H1 (cell line): ENCODE data around the gene CA7. TPM values are rescaled to one million over a fixed set of nuclear protein-coding genes. Genes with fewer than 3 reads are reported as not detected.

ENCODE experiments used
- CTCF ChIA-PET: fragments of 300-600 bp; sonication (Branson Sonifier 250); formaldehyde crosslinking; loops from one replicate; lab custom pipeline; 2021; ENCODE audit not compliant: partially characterized antibody; lab: Charles Lee
- POLR2A ChIA-PET: fragments of 300-600 bp; sonication (Branson Sonifier 250); formaldehyde crosslinking; loops from one replicate; lab custom pipeline; 2021; ENCODE audit warnings: inconsistent platforms; ENCODE audit not compliant: partially characterized antibody; lab: Charles Lee
- DNase-seq, 2 experiments: peaks; one replicate each; pipeline versions ENCODE4 v3.0.0 to v3.0.0-alpha.2; 2010 to 2022; ENCODE audit warnings: low spot score in 2 of 2, low read depth in 1 of 2, mixed read lengths in 1 of 2
- FAIRE-seq: peaks from 2 replicates; lab custom pipeline; 2011; peaks lifted over from hg19 to GRCh38; lab: Jason Lieb, UNC
- H2AFZ ChIP-seq: 2 replicates; pipeline ENCODE4 v1.8.1; 2012; ENCODE audit warnings: low read length, inconsistent platforms
- H2AK5ac ChIP-seq: 2 replicates; pipeline ENCODE4 v1.6.1; 2013; ENCODE audit warnings: low read depth, low read length
- H2BK120ac ChIP-seq: replicated peaks from 2 replicates; pipeline ENCODE3; 2013; ENCODE audit warnings: low read depth, low read length, inconsistent platforms
- H2BK12ac ChIP-seq: 2 replicates; pipeline ENCODE4 v1.6.1; 2013; ENCODE audit warnings: low read depth, low read length
- H2BK15ac ChIP-seq: 2 replicates; pipeline ENCODE4 v1.6.1; 2013; ENCODE audit warnings: low read length
- H2BK20ac ChIP-seq: 2 replicates; pipeline ENCODE4 v1.6.1; 2013; ENCODE audit warnings: low read length
- H2BK5ac ChIP-seq: 2 replicates; pipeline ENCODE4 v1.6.1; 2013; ENCODE audit warnings: low read depth, low read length
- H3K14ac ChIP-seq: 2 replicates; pipeline ENCODE4 v1.6.1; 2013; ENCODE audit warnings: inconsistent platforms; ENCODE audit not compliant: insufficient read length
- H3K18ac ChIP-seq: 2 replicates; pipeline ENCODE4 v1.6.1; 2013; ENCODE audit warnings: low read length; ENCODE audit errors: extremely low read depth
- H3K23ac ChIP-seq: 2 replicates; pipeline ENCODE4 v1.6.1; 2013; ENCODE audit warnings: inconsistent platforms; ENCODE audit not compliant: insufficient read length
- H3K23me2 ChIP-seq: 2 replicates; pipeline ENCODE4 v1.6.1; 2013; ENCODE audit warnings: low read depth, low read length
- H3K27ac ChIP-seq: 2 replicates; pipeline ENCODE4 v1.6.1; 2011; ENCODE audit warnings: low read depth, low read length, inconsistent platforms
- H3K27me3 ChIP-seq, 4 experiments: replicated peaks in 1 of 4; 1 replicate in 1 of 4; 2 replicates in 3 of 4; pipeline versions ENCODE4 v1.6.1 to v1.8.1; 2011 to 2013; ENCODE audit warnings: low read length in 3 of 4, mild to moderate bottlenecking in 3 of 4, inconsistent platforms in 2 of 4, mixed read lengths in 2 of 4, moderate library complexity in 1 of 4; ENCODE audit not compliant: control insufficient read depth in 3 of 4, insufficient read depth in 3 of 4; ENCODE audit errors: extremely low read depth in 1 of 4
- H3K36me3 ChIP-seq, 4 experiments: 2 replicates each; pipeline versions ENCODE4 v1.6.1 to v1.8.1; 2011 to 2013; ENCODE audit warnings: mild to moderate bottlenecking in 4 of 4, low read length in 3 of 4, moderate library complexity in 2 of 4, control low read depth in 1 of 4, inconsistent platforms in 1 of 4; ENCODE audit not compliant: insufficient read depth in 4 of 4, control insufficient read depth in 2 of 4
- H3K4ac ChIP-seq: replicated peaks from 2 replicates; pipeline ENCODE3; 2013; ENCODE audit warnings: low read length, low read depth, mixed read lengths, inconsistent platforms; ENCODE audit not compliant: insufficient read length
- H3K4me1 ChIP-seq, 4 experiments: replicated peaks in 1 of 4; 1 replicate in 1 of 4; 2 replicates in 3 of 4; pipeline versions ENCODE4 v1.6.1 to v1.8.1; 2011 to 2013; ENCODE audit warnings: low read length in 3 of 4, inconsistent platforms in 2 of 4, mixed read lengths in 1 of 4; ENCODE audit not compliant: insufficient read depth in 4 of 4, control insufficient read depth in 3 of 4
- H3K4me2 ChIP-seq, 2 experiments: 2 replicates each; pipeline versions ENCODE4 v1.6.1 to v1.8.1; 2011 to 2013; ENCODE audit warnings: low read depth in 2 of 2, low read length in 2 of 2, control low read depth in 1 of 2, inconsistent platforms in 1 of 2, mild to moderate bottlenecking in 1 of 2; ENCODE audit not compliant: insufficient read depth in 1 of 2
- H3K4me3 ChIP-seq, 4 experiments: fragments of 200-600, 300-600 bp in 1 of 4; sonication (generic), shearing (Covaris generic), sonication (Bioruptor Twin) in 1 of 4; 2 replicates each; pipeline versions ENCODE4 v1.5.1 to v1.8.1; 2011 to 2016; ENCODE audit warnings: low read length in 4 of 4, low read depth in 3 of 4, control low read depth in 2 of 4, inconsistent platforms in 2 of 4, mild to moderate bottlenecking in 2 of 4, mixed read lengths in 1 of 4, moderate library complexity in 1 of 4; ENCODE audit not compliant: insufficient read depth in 2 of 4; ENCODE audit errors: extremely low read depth in 1 of 4
- H3K56ac ChIP-seq: replicated peaks from 2 replicates; pipeline ENCODE3; 2013; ENCODE audit warnings: low read depth, mild to moderate bottlenecking, mixed read lengths, low read length, inconsistent platforms; ENCODE audit not compliant: insufficient read length
- H3K79me1 ChIP-seq: 2 replicates; pipeline ENCODE4 v1.6.1; 2013; ENCODE audit warnings: low read depth, low read length, control low read depth
- H3K79me2 ChIP-seq, 2 experiments: 2 replicates each; pipeline versions ENCODE4 v1.6.1 to v1.8.1; 2012 to 2013; ENCODE audit warnings: low read length in 2 of 2, mild to moderate bottlenecking in 2 of 2, inconsistent platforms in 1 of 2; ENCODE audit not compliant: insufficient read depth in 2 of 2, control insufficient read depth in 1 of 2
- H3K9ac ChIP-seq, 4 experiments: replicated peaks in 1 of 4; 1 replicate in 1 of 4; 2 replicates in 3 of 4; pipeline versions ENCODE4 v1.6.1 to v1.8.1; 2011 to 2013; ENCODE audit warnings: low read depth in 3 of 4, low read length in 3 of 4, control low read depth in 2 of 4, mild to moderate bottlenecking in 2 of 4, moderate library complexity in 2 of 4, inconsistent platforms in 1 of 4; ENCODE audit errors: extremely low read depth in 1 of 4
- H3K9me3 ChIP-seq, 2 experiments: 2 replicates each; pipeline versions ENCODE4 v1.6.1 to v1.8.1; 2012 to 2013; ENCODE audit warnings: mild to moderate bottlenecking in 2 of 2, moderate library complexity in 2 of 2, control low read depth in 1 of 2, inconsistent platforms in 1 of 2, low read depth in 1 of 2, low read length in 1 of 2, mixed read lengths in 1 of 2; ENCODE audit not compliant: insufficient read depth in 2 of 2
- H4K20me1 ChIP-seq, 2 experiments: replicated peaks in 1 of 2; 2 replicates each; pipeline versions ENCODE3 to v1.8.1; 2011 to 2013; ENCODE audit warnings: inconsistent platforms in 2 of 2, low read length in 2 of 2, mild to moderate bottlenecking in 1 of 2; ENCODE audit not compliant: insufficient read depth in 2 of 2, control insufficient read depth in 1 of 2
- H4K5ac ChIP-seq: 2 replicates; pipeline ENCODE4 v1.6.1; 2013; ENCODE audit warnings: low read length, low read depth, mixed read lengths, inconsistent platforms; ENCODE audit not compliant: insufficient read length
- H4K8ac ChIP-seq: 2 replicates; pipeline ENCODE4 v1.8.0; 2013; ENCODE audit warnings: mild to moderate bottlenecking, moderate library complexity, low read length, inconsistent platforms; ENCODE audit not compliant: insufficient read depth; ENCODE audit errors: extremely low read depth
- H4K91ac ChIP-seq: replicated peaks from 2 replicates; pipeline ENCODE3; 2013; ENCODE audit warnings: low read length, mixed read lengths, inconsistent platforms; ENCODE audit not compliant: insufficient read length
- BACH1 ChIP-seq: IDR thresholded peaks from 2 replicates; pipeline ENCODE4 v1.6.1; 2012; ENCODE audit warnings: low read length, improper control_type of control experiment
- CBX5 ChIP-seq: fragments of 300-800, 300-1000 bp; sonication (generic); IDR thresholded peaks from 2 replicates; pipeline ENCODE4 v1.7.1; 2016; ENCODE audit warnings: antibody characterized with exemption, low read length, low read depth
- CEBPB ChIP-seq: IDR thresholded peaks from 2 replicates; pipeline ENCODE4 v1.6.1; 2012; ENCODE audit warnings: low read depth, low read length
- CREB1 ChIP-seq: IDR thresholded peaks from 2 replicates; pipeline ENCODE4 v1.6.1; 2012; ENCODE audit warnings: inconsistent platforms
- HDAC2 ChIP-seq, 2 experiments: fragments of 300-600 bp in 1 of 2; sonication (generic) in 1 of 2; IDR thresholded peaks; 2 replicates each; pipeline ENCODE4 v1.6.1; 2011 to 2012; ENCODE audit warnings: low read depth in 2 of 2, low read length in 2 of 2, mild to moderate bottlenecking in 2 of 2, moderate library complexity in 2 of 2, borderline replicate concordance in 1 of 2, inconsistent platforms in 1 of 2
- NANOG ChIP-seq: IDR thresholded peaks from 2 replicates; pipeline ENCODE4 v1.6.1; 2011; ENCODE audit warnings: low read length, low read depth, mild to moderate bottlenecking, inconsistent platforms; ENCODE audit not compliant: insufficient read depth, poor library complexity, severe bottlenecking
- SP1 ChIP-seq: IDR thresholded peaks from 2 replicates; pipeline ENCODE4 v1.6.1; 2011; ENCODE audit warnings: low read depth, low read length
- TAF7 ChIP-seq: optimal IDR thresholded peaks from 2 replicates; pipeline ENCODE3; 2011; ENCODE audit warnings: low read depth, mild to moderate bottlenecking, inconsistent platforms, low read length, moderate library complexity, borderline replicate concordance
- WGBS, 2 experiments: shearing (Covaris generic) in 1 of 2; methylation state at CpG; one replicate each; pipeline versions ENCODE4 v1.1.6 to v1.1.7; 2013 to 2015; ENCODE audit warnings: low lambda C conversion rate in 2 of 2, mixed read lengths in 2 of 2, inconsistent platforms in 1 of 2, low coverage in 1 of 2, missing lambda C conversion rate in 1 of 2; ENCODE audit not compliant: insufficient replicate concordance in 2 of 2, insufficient coverage in 1 of 2, insufficient read length in 1 of 2; ENCODE audit errors: extremely low coverage in 1 of 2, missing lambda C conversion rate in 1 of 2; 5-methylcytosine and 5-hydroxymethylcytosine counted together
- polyA plus RNA-seq, 7 experiments: library from polyadenylated mRNA; depleted of rRNA in 3 of 7; stranded (reverse) in 5 of 7; unstranded in 2 of 7; fragments of >200 nt in 5 of 7; fragments of 200-250 nt in 2 of 7; gene quantifications; 1 replicate in 5 of 7; 2 replicates in 1 of 7; 4 replicates in 1 of 7; pipeline versions ENCODE4 v1.2.1 to v1.2.3, GENCODE V29; 2011 to 2013; ENCODE audit warnings: missing spikeins in 2 of 7, mixed read lengths in 2 of 7
- total RNA-seq: library from RNA; stranded (reverse); fragmentation: NEBNext Ultra II Directional; extraction: Animal tissue kit (Norgen Biotek cat#: 25700); gene quantifications from 2 replicates; pipeline ENCODE4 v1.2.1, GENCODE V29; 2021

Gene CA7
- total and polyA plus RNA-seq, 2 of the 8 experiments (the other 6 are each of a cell fraction or from before 2014, with no cell fraction given) = 1.7 to 2.7 TPM

GRCh38 chr16:66834746-66835145 lies 9.5 kb upstream of the CA7 start:
- Histone ChIP-seq H2AFZ (no peak overlapping the region), H3K18ac (no peak overlapping the region), H2AK5ac (no peak overlapping the region), H3K4me3 (no peak overlapping the region), H2BK12ac (no peak overlapping the region), H3K4me1 (no peaks in the 10 kb centered on the region), H2BK5ac (no peak overlapping the region), H4K20me1 (no peaks in the 10 kb centered on the region), H2BK20ac (no peak overlapping the region), H3K27ac (no peak overlapping the region), H3K23ac (no peak overlapping the region), H4K91ac (no peak overlapping the region), H4K5ac (no peak overlapping the region), H3K27me3 (no peaks in the 10 kb centered on the region; a peak in 2 of 7 replicates), H3K79me1 (no peaks in the 10 kb centered on the region), H4K8ac (no peak overlapping the region), H3K23me2 (no peaks in the 10 kb centered on the region; the same call in 1 of the 2 replicates), H3K4ac (no peak overlapping the region), H2BK15ac (no peak overlapping the region), H3K56ac (no peak overlapping the region), H3K36me3 (no peaks in the 10 kb centered on the region), H3K14ac (no peak overlapping the region), H3K9me3 (no peaks in the 10 kb centered on the region), H3K9ac (no peak overlapping the region), H3K4me2 (no peak overlapping the region), H3K79me2 (peaks cover 2 to 7% of the 10 kb centered on the region in 2 experiments), H2BK120ac (no peak overlapping the region)
- FAIRE-seq (no peak), DNase-seq (no peak)
- 84% methylated on average over 5 of the region's 5 CpGs; no CpG with 5 or more reads in 1 of the 2 experiments for WGBS, 2 experiments
- ChIA-PET CTCF (interaction anchor here (0.7 to 14.3 kb wide), 4 partner anchors 11 to 78 kb away, joined by 3 to 162 read pairs (median 42); partner anchors contain the start of genes CA7 and PDP2), POLR2A (interaction anchor here (0.6 to 1.4 kb wide), 4 partner anchors 20 to 84 kb away, joined by 3 to 4 read pairs (median 4); partner anchors contain the start of gene DYNC1LI2)
- no peak for TF ChIP-seq SP1
- no peak for TF ChIP-seq HDAC2 (IDR thresholded peaks at IDR 0.05; ENCODE audit: borderline replicate concordance in 1 of 2, low read depth in 2 of 2, low read length in 2 of 2)
- TF ChIP-seq CBX5 = no peak
- no peak for TF ChIP-seq CREB1
- TF ChIP-seq TAF7 = no peak
- no peak for TF ChIP-seq CEBPB
- TF ChIP-seq BACH1 = no peak
- TF ChIP-seq NANOG = no peak
